SK-N-MC (cell line): ENCODE data around the gene RASGEF1B.

Experiments
- DNase-seq: peaks from one replicate; pipeline ENCODE4 v3.0.0-alpha.2; 2011; ENCODE audit warnings: low read depth, low spot score
- H3K27ac ChIP-seq: fragments of 200-600 bp; sonication (generic); 2 replicates; pipeline ENCODE4 v1.5.1; 2016; ENCODE audit warnings: mixed run types
- H3K36me3 ChIP-seq: fragments of 200-600 bp; sonication (generic); 2 replicates; pipeline ENCODE4 v1.6.1; 2017; ENCODE audit warnings: antibody characterized with exemption, low read length, mixed read lengths; ENCODE audit not compliant: insufficient read depth
- H3K4me3 ChIP-seq: fragments of 200-600 bp; sonication (generic); 2 replicates; pipeline ENCODE4 v1.5.1; 2016
- H3K9ac ChIP-seq: fragments of 200-600 bp; sonication (generic); 2 replicates; pipeline ENCODE4 v1.8.0; 2017; ENCODE audit warnings: mixed run types, mixed read lengths; ENCODE audit not compliant: insufficient read length
- H3K9me3 ChIP-seq: fragments of 200-600 bp; sonication (generic); 2 replicates; pipeline ENCODE4 v1.6.1; 2017; ENCODE audit warnings: low read depth, mild to moderate bottlenecking, antibody characterized with exemption, low read length, moderate library complexity, mixed read lengths
- EZH2 ChIP-seq: fragments of 200-600 bp; sonication (generic); IDR thresholded peaks from one replicate; pipeline ENCODE4 v1.6.1; 2017; ENCODE audit warnings: antibody characterized with exemption
- FOXP2 ChIP-seq: optimal IDR thresholded peaks from 2 replicates; pipeline ENCODE3; 2011; ENCODE audit warnings: mild to moderate bottlenecking, moderate library complexity; ENCODE audit not compliant: insufficient read depth; ENCODE audit errors: extremely low read length, control extremely low read depth
- POLR2AphosphoS5 ChIP-seq: IDR thresholded peaks from 2 replicates; pipeline ENCODE4 v1.6.1; 2012; ENCODE audit warnings: mild to moderate bottlenecking, low read depth, low read length, borderline replicate concordance

The RASGEF1B gene

GRCh38 chr4:81389720-81390119 is 82.0 kb downstream of the RASGEF1B start:
- no peak for DNase-seq
- Histone ChIP-seq H3K27ac (no peak overlapping the region), H3K9ac (no peak overlapping the region), H3K4me3 (no peak overlapping the region), H3K36me3 (no peaks in the 10 kb centered on the region), H3K9me3 (no peaks in the 10 kb centered on the region)
- TF ChIP-seq EZH2, result no peak
- TF ChIP-seq POLR2AphosphoS5, result no peak
- TF ChIP-seq FOXP2, result no peak

GRCh38 chr4:81380437-81380836 is 91.3 kb downstream of the RASGEF1B start:
- no peak overlapping the region for H3K9ac ChIP-seq
- H3K27ac ChIP-seq, result no peak overlapping the region
- no peaks in the 10 kb centered on the region for H3K9me3 ChIP-seq
- no peak for TF ChIP-seq EZH2
- no peak for TF ChIP-seq POLR2AphosphoS5
- no peak for TF ChIP-seq FOXP2
- H3K36me3 ChIP-seq, result no peaks in the 10 kb centered on the region
- DNase-seq, result no peak
- no peak overlapping the region for H3K4me3 ChIP-seq

- Histone ChIP-seq H3K9me3 (no peaks in the 10 kb centered on the region), H3K36me3 (no peaks in the 10 kb centered on the region), H3K27ac (peak overlapping the region; percentile 88), H3K4me3 (peak overlapping the region; percentile 64), H3K9ac (no peak overlapping the region)
- TF ChIP-seq FOXP2, result peak; percentile 19
- no peak for TF ChIP-seq EZH2
- DNase-seq, result peak; percentile 70
Measured at GRCh38 chr4:81378386-81378785, 93.3 kb downstream of the RASGEF1B start.

GRCh38 chr4:81377191-81377590 is 94.5 kb downstream of the RASGEF1B start:
- no peak for DNase-seq
- Histone ChIP-seq H3K9ac (no peak overlapping the region), H3K36me3 (no peaks in the 10 kb centered on the region), H3K27ac (no peak overlapping the region), H3K9me3 (no peaks in the 10 kb centered on the region), H3K4me3 (no peak overlapping the region)
- no peak for TF ChIP-seq POLR2AphosphoS5
- TF ChIP-seq FOXP2, result no peak
- no peak for TF ChIP-seq EZH2

- no peaks in the 10 kb centered on the region for H3K36me3 ChIP-seq
- DNase-seq, result no peak
- no peak overlapping the region for H3K4me3 ChIP-seq
- H3K9ac ChIP-seq, result no peak overlapping the region
- H3K27ac ChIP-seq, result no peak overlapping the region
- TF ChIP-seq POLR2AphosphoS5 (no peak), FOXP2 (no peak), EZH2 (no peak)
- no peaks in the 10 kb centered on the region for H3K9me3 ChIP-seq
Measured at GRCh38 chr4:81376720-81377119, 95.0 kb downstream of the RASGEF1B start.
